Suprapubic skin (tissue), 3 donors: ENCODE results near the gene VEPH1.

Experiments
- POLR2AphosphoS5 ChIP-seq, 3 donors: sonication (generic); formaldehyde crosslinking; IDR thresholded peaks; one replicate each; pipeline ENCODE4 v1.6.1; 2017; ENCODE audit warnings: antibody characterized with exemption in 3 of 3
- TF ChIP-seq, protein P1 (sequence below), 2 donors: fragments of 200-600 bp in 1 of 2; fragments of 450-650 bp in 1 of 2; sonication (generic) in 1 of 2; IDR thresholded peaks; one replicate each; pipeline ENCODE4 v1.5.1; 2016 to 2019; ENCODE audit warnings: antibody characterized with exemption in 2 of 2, mild to moderate bottlenecking in 1 of 2, moderate library complexity in 1 of 2

DNA sequence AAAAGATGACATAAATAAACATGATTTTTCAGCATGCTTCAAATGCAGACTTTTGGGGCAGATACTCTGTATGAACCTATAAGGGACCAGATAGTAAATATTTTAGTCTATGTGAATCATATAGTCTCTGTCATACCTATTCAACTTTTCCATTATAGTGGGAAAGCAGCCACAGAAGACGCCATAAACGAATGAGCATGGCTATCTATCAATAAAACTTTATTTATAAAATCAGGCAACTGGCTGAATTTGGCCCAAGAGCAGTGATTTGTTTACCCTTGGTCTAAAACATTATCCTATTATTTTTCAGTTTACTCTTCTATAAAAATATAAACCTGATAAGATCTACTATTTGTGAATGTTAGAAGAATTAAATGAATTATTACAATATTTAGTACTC, 25.9 kb upstream of the VEPH1 start:
- no peak for TF ChIP-seq POLR2AphosphoS5 (IDR thresholded peaks at IDR 0.05)
- TF ChIP-seq, protein P1, sequence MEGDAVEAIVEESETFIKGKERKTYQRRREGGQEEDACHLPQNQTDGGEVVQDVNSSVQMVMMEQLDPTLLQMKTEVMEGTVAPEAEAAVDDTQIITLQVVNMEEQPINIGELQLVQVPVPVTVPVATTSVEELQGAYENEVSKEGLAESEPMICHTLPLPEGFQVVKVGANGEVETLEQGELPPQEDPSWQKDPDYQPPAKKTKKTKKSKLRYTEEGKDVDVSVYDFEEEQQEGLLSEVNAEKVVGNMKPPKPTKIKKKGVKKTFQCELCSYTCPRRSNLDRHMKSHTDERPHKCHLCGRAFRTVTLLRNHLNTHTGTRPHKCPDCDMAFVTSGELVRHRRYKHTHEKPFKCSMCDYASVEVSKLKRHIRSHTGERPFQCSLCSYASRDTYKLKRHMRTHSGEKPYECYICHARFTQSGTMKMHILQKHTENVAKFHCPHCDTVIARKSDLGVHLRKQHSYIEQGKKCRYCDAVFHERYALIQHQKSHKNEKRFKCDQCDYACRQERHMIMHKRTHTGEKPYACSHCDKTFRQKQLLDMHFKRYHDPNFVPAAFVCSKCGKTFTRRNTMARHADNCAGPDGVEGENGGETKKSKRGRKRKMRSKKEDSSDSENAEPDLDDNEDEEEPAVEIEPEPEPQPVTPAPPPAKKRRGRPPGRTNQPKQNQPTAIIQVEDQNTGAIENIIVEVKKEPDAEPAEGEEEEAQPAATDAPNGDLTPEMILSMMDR (IDR thresholded peaks at IDR 0.05) = no peak
